Right renal pelvis (tissue), 4 donors: ENCODE data around the gene ZMYM4. TPM values are rescaled to one million over a fixed set of nuclear protein-coding genes. Genes with fewer than 3 reads are reported as not detected.
A peak's percentile ranks its signal among the peaks of the same experiment; 100 is the strongest.
"Not testable (repeated sequence)": the region's sequence is repeated elsewhere in the genome, so short reads cannot be mapped to it uniquely, and the experiment has no call there.

Experiments
- DNase-seq, 4 donors: peaks; one replicate each; pipeline ENCODE4 v3.0.0-alpha.2; 2013; ENCODE audit warnings: low read depth in 4 of 4, low spot score in 3 of 4, missing footprints in 1 of 4
- polyA plus RNA-seq, 4 donors: library from polyadenylated mRNA; unstranded; fragments of 120-200 nt; gene quantifications; one replicate each; pipeline ENCODE4 v1.2.1, GENCODE V29; 2013; ENCODE audit not compliant: insufficient read length in 4 of 4

ZMYM4 gene
- polyA plus RNA-seq, 4 donors: 64.0 to 80.3 (median 77.3) TPM

DNA sequence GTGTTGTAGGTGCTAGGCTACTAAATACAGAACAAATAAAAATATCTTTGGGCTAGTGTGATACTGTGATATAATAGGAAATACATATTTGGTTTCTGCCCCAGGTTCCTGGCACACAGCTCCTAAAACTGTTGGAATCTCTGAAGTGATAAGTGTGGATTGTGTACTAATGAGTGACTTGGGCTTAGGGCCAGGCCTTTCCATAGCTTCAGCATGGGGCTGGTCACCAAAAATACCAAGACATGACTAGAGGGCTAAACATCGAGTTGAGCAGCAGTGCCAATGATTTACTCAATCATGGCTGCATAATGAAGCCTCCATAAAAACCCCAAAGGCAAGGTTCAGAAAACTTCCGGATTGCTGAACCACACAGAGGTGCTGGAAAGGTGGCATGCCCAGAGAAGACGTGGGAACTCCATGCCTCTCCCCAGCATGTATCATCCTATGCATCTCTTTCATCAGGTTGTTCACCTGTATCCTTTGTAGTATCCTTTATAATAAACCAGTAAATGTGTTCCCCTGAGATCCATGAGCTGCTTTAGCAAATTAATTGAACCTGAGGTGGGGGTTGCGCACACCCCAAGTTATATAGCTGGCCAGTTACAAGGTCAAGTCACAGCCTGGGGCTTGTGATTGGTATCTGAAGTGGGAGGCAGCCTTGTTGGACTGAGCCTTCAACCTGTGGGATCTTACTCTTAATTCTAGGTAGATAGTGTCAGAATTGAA lies 51.6 kb downstream of the ZMYM4 start:
- DNase-seq: no peak

DNA sequence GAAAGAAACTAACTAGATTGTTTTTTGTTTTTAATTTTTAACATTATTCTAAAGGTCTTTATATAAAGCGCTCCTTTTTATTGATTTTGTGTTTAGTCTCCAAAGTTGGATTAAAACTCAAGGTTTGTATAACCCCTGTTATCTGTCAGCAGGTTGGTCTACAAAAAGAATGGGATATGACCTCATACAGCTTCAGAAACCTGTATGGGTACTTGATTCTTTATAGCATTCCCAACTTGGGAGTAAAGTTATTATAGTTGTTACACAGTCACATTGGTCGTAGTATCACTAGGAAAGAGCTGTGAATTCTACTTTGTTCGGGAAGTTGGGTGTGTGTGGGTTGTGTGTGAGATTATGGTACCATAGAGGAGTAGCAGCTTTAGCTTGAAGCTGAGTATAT lies 52.4 kb downstream of the ZMYM4 start:
- DNase-seq: no peak

DNA sequence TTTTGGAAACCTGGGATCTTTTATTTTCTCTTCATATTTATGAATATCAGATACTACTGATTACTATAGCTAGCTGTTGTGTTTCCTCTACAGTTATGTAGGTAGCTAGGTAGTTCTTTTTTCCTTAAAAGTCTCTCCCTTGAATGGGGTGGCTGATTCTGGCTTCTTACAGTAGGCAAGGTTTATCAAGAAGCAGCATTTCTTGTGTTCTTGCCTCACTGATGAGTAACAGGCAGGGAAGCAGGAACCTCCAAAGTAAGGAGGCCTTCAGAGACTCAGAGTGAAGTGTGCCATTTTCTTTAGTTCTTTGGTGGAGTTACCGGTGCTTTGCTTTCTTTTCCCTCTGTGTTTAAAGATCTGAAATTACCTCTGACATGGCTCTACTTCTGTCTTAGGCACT lies 56.0 kb downstream of the ZMYM4 start:
- DNase-seq: no peak

- DNase-seq: no peak
Observed at GRCh38 chr1:35326246-35326866, 57.8 kb downstream of the ZMYM4 start.

- DNase-seq: not testable (repeated sequence)
Observed at GRCh38 chr1:35331618-35332017, 63.1 kb downstream of the ZMYM4 start.

DNA sequence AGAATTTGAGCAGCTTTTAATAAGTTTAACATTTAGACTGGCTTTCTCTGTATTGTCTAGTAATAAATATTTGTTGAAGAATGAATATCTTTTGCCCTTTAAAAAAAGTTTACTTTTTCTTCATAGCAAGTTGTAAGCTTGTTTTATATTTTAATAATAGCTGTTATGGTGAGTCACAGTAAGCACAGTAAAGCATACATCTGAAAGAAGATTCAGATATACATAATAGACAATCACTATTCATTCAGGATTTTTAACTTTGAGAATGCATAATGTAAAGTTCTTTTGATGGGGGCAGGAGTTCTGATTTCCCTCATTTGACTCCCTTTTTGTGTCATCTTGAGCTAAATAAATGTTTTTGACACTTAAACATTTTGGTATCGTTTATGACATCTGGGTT lies 66.0 kb downstream of the ZMYM4 start:
- no peak for DNase-seq

- no peak for DNase-seq
Observed at GRCh38 chr1:35340519-35340918, 72.0 kb downstream of the ZMYM4 start.

DNA sequence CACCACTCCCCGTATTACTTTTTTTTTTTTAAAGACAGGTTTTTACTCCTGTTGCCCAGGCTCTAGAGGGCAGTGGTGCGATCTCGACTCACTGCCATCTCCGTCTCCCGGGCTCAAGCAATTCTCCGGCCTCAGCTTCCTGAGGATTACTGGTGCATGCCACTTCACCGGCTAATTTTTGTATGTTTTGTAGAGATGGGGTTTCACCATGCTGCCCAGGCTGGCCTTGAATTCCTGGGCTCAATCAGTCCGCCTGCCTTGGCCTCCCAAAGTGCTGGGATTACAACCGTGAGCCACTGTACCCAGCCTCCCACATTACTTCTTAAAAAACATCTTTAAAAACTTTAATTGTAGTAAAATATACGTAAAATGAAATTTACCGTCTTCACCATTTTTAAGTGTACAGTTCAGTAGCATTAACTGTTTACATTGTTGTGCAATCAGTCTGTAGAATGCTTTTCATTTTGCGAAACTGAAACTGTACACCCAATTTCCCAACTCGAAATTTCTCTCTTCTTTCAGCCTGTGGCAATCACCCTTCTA lies 77.0 kb downstream of the ZMYM4 start:
- no peak for DNase-seq

- no peak for DNase-seq
Observed at GRCh38 chr1:35350872-35351271, 82.4 kb downstream of the ZMYM4 start.

GRCh38 chr1:35359995-35360394 lies 91.5 kb downstream of the ZMYM4 start:
- no peak for DNase-seq

GRCh38 chr1:35361638-35362037 lies 93.1 kb downstream of the ZMYM4 start:
- no peak for DNase-seq

- DNase-seq: no peak
Observed at GRCh38 chr1:35364741-35365140, 96.2 kb downstream of the ZMYM4 start.

GRCh38 chr1:35367914-35368313 lies 99.4 kb downstream of the ZMYM4 start:
- no peak for DNase-seq

DNA sequence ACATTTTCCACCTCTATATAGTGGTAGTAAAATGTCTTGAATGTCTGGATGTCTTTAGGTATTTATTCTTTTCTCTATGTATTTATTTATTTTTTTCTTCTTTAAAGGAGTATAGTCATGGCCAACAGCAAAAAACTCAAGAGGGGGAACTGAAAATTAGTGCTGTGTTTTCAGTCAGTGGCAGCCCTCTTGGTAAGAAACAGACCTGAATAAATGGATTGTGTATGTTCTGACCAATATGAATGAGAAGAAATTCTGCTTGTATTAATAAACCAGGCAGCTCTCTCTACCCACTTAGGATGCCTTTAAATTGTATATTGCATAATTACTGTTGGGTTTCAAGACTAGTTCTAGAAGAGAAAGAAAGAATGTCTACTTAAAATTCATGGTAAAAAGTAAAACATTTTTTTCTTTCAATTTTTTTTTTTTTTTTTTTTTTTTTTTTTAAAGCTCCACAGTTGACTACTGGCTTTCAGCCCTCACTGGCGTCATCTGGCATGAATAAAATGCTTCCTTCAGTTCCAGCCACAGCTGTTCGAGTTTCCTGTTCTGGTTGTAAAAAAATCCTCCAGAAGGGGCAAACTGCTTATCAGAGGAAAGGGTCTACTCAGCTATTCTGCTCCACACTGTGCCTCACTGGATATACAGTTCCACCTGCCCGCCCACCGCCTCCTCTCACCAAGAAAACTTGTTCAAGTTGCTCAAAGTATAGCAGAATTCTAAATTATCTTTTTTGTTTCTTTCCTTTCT lies 101.6 kb downstream of the ZMYM4 start:
- peak; percentile 35 to 61 (median 50) for DNase-seq

GRCh38 chr1:35371506-35371905 lies 103.0 kb downstream of the ZMYM4 start:
- no peak for DNase-seq

DNA sequence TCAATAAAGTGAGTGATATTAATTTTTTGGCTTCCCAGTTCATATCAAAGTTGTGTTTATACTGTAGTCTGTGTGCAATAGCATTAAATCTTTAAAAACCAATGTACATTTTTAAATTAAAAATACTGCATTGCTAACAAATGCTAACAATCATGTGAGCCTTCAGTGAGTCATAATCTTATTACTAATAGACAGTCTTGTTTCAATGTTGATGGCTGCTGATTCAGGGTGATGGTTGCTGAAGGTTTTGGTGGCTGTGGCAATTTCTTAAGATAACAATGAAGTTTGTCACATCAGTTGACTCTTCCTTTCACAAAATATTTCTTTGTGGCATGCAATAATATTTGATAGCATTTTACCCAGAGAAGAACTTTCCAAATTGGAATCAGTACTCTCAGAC lies 109.0 kb downstream of the ZMYM4 start:
- no peak for DNase-seq

GRCh38 chr1:35379317-35380000 lies 111.0 kb downstream of the ZMYM4 start:
- DNase-seq: no peak

GRCh38 chr1:35380111-35380510 lies 111.6 kb downstream of the ZMYM4 start:
- DNase-seq: not testable (repeated sequence)

DNA sequence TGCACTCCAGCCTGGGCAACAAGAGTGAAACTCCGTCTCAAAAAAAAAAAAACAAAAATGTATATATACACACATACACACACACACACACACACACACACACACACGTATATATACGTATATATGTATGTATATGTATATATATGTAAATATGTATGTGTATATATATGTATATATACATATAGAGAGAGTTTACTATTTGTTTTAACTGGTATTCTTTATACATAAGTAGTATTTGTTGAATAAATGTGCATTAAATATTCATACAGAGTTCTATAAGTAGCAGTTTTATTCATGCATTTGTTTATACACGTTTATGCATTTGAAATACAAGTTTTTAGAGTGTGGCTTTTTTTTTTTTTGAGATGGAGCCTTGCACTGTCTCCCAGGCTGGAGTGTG lies 113.6 kb downstream of the ZMYM4 start:
- DNase-seq: no peak

DNA sequence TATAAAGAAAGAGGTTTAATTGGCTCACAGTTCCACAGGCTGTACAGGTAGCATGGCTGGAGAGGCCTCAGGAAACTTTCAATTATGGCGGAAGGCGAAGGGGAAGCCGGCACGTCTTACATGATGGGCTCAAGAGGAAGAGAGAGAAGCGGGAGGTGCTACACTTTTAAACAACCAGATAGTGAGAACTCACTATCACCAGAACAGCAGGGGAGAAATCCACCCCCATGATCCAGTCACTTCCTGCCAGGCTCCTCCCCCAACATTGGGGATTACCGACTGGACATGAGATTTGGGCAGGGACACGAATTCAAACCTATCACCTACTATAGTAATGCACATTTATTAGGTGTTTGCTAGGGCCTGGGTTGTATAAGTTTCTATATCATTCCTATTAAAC lies 117.8 kb downstream of the ZMYM4 start:
- DNase-seq: no peak

- DNase-seq: no peak
Observed at GRCh38 chr1:35386959-35387358, 118.5 kb downstream of the ZMYM4 start.
